ENCODE data around the gene C1QTNF9. TPM values are rescaled to one million over a fixed set of nuclear protein-coding genes. Genes with fewer than 3 reads are reported as not detected.
"Not testable (repeated sequence)": the region's sequence is repeated elsewhere in the genome, so short reads cannot be mapped to it uniquely, and the experiment has no call there.

The C1QTNF9 gene
- total RNA-seq, 1 donor from 2014 or later: not detected

DNA sequence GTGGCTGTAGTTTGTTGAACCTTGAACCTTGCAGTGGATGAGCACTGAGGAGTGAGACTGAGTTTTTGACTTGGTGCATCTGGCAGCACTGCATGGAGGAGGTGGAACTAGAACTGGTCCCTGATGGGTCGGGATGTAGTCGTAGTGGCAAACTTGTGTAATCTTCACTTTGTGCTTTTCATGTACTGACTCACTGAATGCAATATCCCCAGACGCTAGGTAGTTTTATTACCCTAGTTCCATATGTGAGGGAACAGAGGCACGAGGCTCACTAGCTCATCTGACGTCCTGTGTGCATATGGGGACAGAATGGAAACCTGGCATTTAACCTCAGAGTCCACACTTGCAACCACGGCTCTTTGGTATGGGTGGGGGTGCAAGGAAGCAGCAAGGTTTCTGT lies 10.3 kb downstream of the C1QTNF9 start:
- not testable (repeated sequence) for DNase-seq (ENCODE audit: low read depth)

DNA sequence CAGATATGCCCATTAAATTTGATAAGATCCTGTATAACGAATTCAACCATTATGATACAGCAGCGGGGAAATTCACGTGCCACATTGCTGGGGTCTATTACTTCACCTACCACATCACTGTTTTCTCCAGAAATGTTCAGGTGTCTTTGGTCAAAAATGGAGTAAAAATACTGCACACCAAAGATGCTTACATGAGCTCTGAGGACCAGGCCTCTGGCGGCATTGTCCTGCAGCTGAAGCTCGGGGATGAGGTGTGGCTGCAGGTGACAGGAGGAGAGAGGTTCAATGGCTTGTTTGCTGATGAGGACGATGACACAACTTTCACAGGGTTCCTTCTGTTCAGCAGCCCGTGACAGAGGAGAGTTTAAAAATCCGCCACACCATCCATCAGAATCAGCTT lies 12.0 kb downstream of the C1QTNF9 start:
- DNase-seq (ENCODE audit: low read depth): not testable (repeated sequence)

DNA sequence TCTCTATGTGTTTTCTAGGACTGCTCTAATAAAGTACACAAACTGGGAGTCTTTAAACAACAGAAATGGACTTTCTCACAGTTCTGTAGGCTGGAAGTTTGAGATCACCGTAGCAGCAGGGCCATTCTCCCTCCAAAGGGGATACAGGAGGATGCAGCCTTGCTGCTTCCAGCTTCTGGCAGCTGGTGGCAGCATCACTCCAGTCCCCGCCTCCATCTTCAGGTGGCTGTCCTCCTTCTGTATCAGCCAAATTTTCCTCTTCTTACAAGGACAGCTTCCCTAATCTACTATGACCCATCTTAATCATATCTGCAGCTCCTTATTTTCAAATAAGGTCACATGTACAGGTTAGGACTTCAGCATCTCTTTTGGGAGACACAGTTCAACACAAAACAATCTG lies 13.1 kb downstream of the C1QTNF9 start:
- not testable (repeated sequence) for DNase-seq (ENCODE audit: low read depth)

DNA sequence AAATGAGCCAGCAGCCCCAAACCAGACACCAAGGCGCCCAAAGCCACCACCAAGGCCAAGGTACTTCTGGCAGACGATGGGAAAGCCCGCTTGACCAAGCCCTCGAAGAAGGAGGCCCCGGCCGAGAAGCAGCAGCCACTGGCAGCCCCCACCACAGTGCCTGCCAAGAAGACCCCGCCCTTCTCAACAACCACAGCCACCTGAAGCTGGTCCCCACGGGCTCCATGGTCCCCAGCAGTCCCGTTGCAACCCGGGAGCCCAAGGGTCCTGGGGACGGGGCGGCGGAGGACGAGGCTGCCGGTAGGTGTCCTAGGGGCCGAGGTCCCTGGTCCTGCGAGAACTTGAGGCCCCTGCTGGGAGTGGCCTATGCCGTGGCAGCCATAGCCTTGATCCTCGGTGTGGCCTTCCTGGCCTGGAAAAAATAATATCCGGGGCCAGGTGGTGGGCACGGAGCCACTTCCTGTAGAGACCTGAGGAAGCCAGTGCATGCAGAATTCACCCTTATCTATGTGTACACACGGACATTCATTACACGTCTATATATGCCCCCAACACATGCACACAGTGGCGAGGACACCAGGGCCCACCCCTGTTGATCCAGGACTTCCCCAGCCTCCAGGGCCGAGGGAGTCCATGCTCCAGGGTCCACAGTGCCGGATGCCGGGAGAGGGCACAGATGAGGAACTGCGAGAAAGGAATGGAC lies 13.8 kb downstream of the C1QTNF9 start:
- no peak for DNase-seq (ENCODE audit: low read depth)

DNA sequence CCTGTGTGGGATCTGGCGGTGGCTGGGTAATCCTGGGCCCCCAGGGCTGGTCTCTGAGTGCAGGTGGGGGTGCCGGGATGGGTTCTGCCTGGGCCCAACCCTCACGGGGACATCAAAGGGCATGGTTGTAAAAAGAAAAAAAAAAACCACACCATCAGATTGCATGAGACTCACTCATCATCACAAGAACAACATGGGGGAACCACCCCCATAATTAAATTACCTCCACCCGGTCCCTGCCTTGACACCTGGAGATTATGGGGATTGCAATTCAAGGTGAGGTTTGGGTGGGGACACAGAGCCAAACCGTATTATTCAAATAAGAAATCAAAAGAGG lies 14.3 kb downstream of the C1QTNF9 start:
- DNase-seq (ENCODE audit: low read depth): no peak

DNA sequence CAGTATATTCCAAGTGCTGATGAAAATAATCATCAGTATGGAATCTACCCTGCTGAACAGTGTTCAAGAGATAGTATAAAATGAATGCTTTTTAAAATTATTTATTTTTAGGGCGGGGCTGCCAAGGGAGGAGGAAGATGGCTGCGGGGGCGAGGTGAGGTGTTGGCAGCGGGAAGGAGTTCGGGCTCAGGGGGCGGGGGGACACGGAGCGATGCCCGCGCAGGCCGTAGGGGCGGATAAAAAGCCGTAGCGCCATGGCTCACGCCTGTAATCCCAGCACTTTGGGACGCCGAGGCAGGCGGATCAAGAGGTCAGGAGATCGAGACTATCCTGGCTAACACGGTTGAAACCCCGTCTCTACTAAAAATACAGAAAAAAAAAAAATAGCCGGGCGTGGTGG lies 18.2 kb downstream of the C1QTNF9 start:
- DNase-seq (ENCODE audit: low read depth): not testable (repeated sequence)

DNA sequence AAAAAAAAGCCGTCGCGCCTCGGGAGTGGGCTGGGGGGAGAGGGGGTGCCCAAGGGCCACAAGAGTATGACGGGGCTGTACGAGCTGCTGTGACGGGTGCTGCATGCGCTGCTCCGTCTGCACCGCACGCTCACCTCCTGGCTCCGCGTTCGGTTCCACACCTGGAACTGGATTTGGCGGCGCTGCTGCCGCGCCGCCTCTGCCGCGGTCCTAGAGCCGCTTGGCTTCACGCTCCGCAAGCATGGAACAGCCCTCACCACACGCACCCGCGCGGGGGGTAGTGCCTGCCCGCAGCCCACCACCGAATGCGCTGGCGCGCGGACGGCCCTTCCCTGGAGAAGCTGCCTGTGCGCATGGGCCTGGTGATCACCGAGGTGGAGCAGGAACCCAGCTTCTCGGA lies 18.8 kb downstream of the C1QTNF9 start:
- no peak for DNase-seq (ENCODE audit: low read depth)

DNA sequence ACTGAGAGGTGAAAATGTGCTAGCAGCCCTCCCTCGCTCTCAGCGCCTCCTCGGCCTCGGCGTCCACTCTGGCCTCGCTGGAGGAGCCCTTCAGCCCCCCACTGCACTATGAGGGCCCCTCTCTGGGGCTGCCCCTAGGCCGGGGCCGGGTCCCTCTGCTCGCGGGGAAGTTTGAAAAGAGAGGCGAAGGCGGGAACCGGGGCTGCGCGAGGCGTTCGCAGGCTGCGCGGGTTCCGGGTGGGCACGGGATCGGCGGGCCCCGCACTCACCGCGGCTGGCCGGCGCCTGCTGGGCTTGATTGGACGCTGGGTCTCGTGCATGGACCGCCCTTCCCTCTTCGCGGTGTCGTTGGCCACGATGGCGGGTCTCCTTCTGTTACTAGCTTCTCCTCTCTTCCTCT lies 29.3 kb downstream of the C1QTNF9 start:
- no peak for DNase-seq (ENCODE audit: low read depth)

DNA sequence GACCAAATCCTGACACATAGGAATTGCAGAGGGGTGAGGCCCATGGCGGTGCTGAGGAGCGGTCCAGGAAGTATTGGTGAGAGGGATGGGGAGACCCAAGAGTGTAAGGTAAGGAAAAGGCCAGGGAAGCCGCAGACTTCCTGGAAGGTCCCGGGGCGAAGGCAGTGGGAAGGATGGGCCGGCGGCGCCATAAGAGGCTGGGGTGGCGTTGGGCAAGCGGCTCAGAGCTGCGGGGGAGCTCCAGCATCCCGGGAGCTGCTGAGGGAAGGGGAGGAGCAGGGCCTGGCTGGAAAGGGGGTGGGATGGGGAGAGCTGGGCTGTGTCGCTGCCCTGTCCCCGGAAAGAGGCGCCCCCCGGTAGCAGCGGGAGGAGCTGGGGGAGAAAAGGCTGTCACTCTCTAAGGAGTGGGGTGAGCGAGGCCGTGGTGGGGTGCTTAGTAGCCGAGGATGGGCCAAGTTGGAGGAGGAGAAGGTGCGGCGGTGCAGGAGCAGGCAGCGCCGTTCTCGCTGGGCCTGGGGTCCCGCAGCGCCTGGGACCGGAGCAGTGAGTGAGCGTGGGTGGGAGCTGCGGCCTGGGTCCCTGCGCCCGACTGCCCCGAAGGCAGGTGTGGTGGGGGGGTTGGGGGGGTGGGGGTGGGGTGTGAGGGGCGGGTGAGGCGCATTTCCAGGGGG lies 30.7 kb downstream of the C1QTNF9 start:
- no peak for DNase-seq (ENCODE audit: low read depth)

DNA sequence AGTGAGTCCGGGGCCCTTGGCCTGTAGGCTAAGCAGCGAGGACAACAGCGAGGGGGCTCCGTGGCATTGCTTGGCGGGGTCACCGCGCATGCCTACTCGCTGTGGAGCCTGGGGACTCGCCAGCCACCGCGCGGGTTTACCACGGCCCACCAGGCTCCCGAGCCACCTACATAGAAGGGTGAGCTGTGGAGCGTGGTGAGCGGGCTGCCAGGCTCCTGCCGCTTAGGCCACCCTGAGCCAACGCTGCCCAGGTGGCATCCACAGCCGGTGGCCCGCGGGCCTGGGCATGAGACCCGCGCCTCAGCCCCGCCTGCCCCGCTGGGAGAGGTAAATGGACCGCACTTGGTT lies 31.2 kb downstream of the C1QTNF9 start:
- no peak for DNase-seq (ENCODE audit: low read depth)

DNA sequence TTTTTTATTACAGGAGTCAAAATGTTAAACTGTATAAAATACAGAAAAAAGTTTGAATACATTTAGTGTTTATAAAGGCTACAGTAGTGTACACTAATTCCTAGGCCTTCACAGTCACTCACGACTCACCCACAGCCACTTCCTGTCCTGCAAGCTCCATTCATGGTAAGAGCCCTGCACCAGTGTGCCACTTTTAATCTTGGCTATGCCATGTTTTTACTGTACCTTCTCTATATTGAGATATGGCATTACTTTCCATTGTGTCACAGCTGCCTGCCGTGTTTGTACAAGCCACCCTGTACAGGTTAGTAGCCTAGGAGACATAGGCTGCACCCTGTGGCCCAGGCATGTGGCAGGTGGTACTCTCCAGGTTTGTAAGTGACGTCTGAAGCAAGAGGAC lies 32.1 kb downstream of the C1QTNF9 start:
- peak; percentile 2 for DNase-seq (ENCODE audit: low read depth)

DNA sequence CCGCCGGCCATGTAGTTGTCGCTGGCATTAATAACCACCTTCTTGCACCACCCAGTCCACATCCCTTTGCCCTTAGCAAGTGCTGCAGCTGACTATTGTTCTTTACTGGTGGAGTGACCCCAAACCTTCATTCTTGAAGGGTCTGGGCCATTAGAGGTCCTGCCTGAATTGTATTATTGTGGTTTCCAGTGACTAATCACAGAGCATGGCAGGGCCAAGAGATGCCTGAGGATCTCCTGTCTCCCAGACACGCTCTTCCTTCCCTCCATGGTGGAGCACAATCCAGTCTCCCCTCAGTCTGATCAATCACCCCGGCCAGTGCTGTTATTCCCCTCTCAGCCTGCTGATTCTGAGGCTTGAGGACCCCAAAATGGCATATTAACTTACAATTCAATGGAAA lies 39.0 kb downstream of the C1QTNF9 start:
- peak; percentile 35 for DNase-seq (ENCODE audit: low read depth)

DNA sequence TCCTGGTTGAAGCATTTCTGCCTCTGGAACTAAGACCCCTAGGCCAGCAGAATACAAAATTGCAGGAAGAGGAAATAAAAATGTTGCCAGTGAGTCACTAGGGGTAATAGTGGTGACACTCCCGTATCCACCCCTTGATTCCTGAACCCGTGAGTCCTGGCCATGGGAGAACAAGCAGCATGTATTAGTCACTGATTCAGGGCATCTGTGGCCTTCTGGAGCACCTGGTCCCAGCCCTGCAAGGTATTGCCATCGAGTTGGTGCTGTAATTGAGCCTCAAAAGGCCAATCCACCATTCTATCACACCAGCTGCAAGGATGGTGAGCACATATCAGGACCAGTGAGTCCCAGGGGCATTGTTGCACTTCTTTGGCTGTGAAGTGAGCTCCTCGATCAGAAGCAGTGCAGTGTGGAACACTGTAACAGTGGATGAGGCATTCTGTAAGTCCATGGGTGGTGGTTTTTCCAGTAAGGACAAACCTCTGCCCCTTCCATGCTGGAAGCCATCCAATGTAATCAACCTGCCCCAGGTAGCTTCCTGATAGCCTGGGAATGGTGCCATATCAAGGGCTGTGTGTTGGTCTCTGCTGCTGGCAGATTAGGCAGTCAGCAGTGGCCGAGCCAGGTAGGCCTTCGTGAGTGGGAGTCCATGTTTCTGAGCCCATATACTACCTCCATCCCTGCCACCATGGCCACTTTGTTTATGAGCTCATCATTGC lies 39.6 kb downstream of the C1QTNF9 start:
- peak; percentile 2 for DNase-seq (ENCODE audit: low read depth)

DNA sequence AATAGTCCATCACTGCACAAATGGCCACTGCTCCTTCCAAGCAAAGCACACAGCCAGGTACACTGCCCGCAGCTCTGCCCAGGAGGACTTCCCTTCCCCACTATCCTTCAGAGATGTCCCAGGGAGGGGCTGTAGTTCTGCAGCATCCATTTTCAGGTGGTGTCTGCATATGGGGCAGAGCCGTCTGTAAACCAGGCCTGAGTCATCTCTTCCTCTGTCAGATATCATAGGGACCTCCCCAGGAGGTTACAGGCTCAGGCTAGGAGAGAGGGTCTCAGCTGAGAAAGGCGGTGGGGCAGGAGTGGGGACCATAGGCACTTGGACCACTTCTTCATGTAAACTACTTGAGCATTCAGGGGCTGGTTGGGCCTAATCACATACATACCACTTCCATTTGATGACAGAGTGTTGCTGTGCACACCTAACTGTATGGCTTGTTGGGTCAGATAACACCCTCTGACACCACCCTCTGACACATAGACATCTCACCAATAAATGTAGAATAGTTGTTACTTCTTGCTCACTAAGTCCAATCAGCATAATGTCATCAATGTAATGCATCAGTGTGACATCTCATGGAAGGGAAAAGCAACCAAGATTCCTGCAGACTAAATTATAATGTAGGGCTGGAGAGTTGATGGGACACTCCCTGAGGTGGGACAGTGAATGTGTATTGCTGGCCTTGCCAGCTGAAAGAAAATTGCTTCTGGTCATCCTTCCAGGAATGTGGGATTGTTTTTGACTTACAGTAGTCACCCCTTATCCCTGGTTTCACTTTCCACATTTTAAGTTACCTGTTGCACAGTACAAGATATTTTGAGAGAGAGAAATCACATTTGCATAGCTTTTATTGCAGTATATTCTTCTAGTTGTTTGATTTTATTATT lies 40.6 kb downstream of the C1QTNF9 start:
- DNase-seq (ENCODE audit: low read depth): not testable (repeated sequence)

DNA sequence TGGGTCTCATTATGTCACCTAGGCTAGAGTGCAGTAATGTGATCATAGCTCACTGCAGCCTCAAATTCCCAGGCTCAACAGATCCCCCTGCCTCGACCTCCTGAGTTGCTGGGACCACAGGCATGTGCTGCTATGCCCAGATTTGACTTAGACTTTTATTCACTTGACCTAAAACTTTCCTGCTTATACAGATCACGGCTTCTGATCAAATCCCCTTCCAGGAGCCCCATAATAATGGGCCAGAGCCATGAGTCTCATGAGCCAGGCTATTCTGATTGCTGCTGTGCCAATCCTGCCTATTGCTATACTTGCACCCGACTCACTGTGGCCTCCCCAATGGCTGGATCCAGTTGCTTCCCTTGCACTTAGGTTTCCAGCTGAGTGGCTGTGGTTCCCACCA lies 42.0 kb downstream of the C1QTNF9 start:
- no peak for DNase-seq (ENCODE audit: low read depth)

DNA sequence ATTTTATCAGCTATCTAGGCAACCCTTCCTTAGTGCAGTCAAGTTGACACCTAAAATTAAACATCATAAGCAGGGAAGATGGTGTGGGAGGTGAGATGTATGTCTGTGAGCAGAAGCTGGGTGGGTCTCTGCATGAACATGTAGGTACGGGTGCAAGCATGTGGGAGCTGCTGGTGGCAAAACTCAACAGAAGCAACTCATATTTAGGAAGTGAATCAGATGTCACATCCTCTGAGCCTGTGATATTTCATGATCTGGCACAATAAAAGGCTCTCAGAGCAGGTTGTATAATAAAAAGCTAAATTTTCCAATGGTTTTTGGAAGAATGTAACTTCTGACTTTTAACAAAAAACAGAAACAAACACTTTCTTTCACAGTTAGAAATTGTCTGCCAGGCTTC lies 44.4 kb downstream of the C1QTNF9 start:
- DNase-seq (ENCODE audit: low read depth): no peak

DNA sequence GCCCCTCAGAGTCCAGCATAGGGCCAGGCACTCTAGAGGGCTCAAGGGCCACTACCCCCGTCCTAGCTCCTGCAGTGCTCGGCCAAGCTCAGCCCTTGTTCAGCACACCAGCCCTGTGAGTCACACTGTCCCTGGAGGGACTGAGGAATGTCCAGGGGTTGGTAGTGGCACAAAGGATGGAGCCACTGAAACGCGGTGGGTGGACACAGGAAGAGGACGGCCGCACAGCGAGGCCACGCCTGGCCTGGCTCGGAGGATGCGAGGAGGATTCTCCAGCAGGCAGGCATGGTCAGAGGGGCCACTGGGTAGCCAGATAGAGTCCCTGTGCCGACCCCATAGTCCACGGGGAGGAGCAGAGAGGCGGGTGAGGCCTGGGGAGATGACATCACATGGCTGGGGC lies 45.7 kb downstream of the C1QTNF9 start:
- DNase-seq (ENCODE audit: low read depth): no peak

DNA sequence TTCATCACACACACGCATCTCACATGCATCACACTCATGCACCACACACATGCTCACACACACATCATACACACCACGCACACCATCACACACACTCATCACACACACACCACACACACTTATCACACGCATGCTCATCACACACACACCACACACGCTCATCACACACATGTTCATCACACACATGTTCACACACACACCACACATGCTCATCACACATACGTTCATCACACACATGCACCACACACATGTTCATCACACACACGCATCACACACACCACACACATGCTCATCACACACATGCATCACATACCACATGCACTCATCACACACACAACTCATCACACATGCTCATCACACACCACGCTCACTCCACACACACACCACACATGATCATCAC lies 46.9 kb downstream of the C1QTNF9 start:
- no peak for DNase-seq (ENCODE audit: low read depth)

DNA sequence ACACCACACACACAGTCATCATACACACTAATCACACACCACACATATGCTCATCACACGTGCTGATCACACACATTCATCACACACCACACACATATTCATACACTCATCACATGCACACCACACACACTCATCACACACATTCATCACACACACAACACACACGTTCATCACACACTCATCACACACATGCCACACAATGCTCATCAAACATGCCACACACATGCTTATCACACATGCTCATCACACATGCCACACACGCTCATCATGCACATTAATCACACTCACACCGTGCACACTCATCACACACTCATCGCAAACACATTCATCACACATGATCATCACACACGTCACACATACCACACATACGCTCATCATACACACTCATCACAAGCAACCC lies 47.5 kb downstream of the C1QTNF9 start:
- DNase-seq (ENCODE audit: low read depth): no peak

DNA sequence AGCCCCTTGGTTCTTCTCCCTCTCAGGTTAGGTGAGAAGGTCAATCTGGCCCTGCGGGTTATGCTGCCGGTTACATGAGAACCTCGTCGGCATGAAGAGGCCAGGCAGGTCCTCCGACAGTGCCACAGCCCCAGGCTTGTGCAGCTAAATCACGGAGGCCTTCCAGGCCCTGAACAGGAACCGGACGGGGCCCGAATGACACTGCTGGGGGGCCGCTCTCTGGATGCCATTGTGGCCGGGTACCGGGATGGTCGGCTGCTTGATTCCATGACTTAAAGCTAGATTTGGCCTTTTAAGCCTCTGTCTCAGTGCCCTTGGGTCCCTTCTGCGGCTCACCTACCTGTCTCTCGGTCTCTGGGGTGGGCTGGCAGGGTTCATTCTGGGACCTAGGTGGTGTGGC lies 48.4 kb downstream of the C1QTNF9 start:
- DNase-seq (ENCODE audit: low read depth): no peak

DNA sequence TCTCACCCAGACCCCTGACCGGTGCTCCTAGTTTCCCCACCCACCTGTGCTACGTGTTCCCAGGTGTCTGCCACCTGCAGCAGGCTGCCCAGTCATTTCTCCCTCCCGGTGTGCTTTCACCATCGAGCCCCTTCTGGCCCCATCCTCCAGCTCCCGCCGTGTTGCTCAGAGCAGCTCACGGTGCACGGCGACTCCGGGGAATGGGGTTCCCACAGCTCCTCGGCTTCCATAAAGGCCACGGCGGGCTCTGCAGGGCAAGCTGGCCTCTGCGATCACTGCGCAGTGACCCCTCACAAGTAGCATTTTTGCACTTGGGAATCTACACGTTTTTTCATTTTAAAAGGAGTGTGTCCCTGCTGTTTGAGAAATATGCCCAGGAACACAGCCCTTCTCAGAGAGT lies 49.5 kb downstream of the C1QTNF9 start:
- not testable (repeated sequence) for DNase-seq (ENCODE audit: low read depth)

DNA sequence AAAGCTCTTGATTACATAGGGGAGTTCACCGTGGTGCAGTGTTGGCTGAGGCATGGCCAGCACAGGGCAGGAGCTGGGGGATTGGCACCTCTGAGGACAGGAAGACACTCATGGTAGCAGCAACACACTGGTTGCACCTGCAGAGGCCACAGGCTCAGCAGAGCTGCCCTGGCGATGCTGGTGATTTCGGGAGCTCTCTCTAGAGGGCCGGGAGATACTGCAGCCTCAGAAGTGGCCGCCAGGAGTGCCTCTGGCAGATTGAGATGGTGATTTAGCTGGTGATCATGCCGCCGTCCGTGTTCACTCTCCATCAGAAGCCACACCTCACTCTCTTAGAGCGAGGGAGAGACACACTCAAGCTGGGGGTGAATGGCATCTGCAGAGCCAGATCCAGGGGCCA lies 49.9 kb downstream of the C1QTNF9 start:
- not testable (repeated sequence) for DNase-seq (ENCODE audit: low read depth)
